Erythroblast (primary cell): ENCODE results near the gene SERINC3.

ENCODE experiments used
- GATA1 ChIP-seq: IDR thresholded peaks from 2 replicates; pipeline ENCODE4 v1.6.1; 2011; ENCODE audit warnings: low read depth, mild to moderate bottlenecking, control low read depth, low read length, moderate library complexity
- POLR2A ChIP-seq: IDR thresholded peaks from 2 replicates; pipeline ENCODE4 v1.6.1; 2011; ENCODE audit warnings: mild to moderate bottlenecking, low read length

DNA sequence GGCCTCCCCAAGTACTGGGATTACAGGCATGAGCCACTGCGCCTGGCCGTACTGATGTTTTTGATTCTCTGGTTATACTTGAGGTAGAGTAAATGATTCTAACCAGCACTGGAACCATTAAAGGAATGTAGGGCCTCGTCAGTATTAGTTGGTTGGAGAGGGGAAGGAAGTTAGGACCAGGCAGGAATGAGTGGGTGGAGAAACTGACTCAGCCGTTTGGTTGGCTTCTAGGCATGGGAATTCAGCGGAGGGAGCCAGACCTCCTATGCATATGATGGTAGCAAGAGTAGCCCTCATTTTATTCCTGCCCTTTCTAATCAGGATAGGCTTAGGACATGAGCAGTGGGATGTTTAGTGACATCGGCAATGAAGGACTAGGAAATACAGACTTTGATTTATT, 19.0 kb upstream of the SERINC3 start:
- TF ChIP-seq POLR2A (no peak), GATA1 (no peak)
